Kidney (tissue), 14 donors: Measurements from ENCODE around the gene MAD1L1. TPM values are rescaled to one million over a fixed set of nuclear protein-coding genes. Genes with fewer than 3 reads are reported as not detected.

Source experiments
- DNase-seq, 5 donors: peaks; one replicate each; pipeline ENCODE4 v3.0.0-alpha.2; 2013 to 2020
- FAIRE-seq: peaks from 2 replicates; lab custom pipeline; 2012; peaks lifted over from hg19 to GRCh38; lab: Jason Lieb, UNC
- H3K27ac ChIP-seq, 2 donors: one replicate each; pipeline ENCODE4 v1.7.0; 2013; ENCODE audit warnings: low read depth in 2 of 2, low read length in 2 of 2, inconsistent platforms in 1 of 2
- H3K27me3 ChIP-seq: one replicate; pipeline ENCODE4 v1.7.1; 2013; ENCODE audit warnings: low read length, inconsistent platforms; ENCODE audit not compliant: control insufficient read depth, insufficient read depth
- H3K36me3 ChIP-seq, 3 donors: one replicate each; pipeline versions ENCODE4 v1.7.0 to v1.7.1; 2013; ENCODE audit warnings: low read length in 3 of 3, control low read depth in 1 of 3, inconsistent platforms in 1 of 3; ENCODE audit not compliant: insufficient read depth in 3 of 3, control insufficient read depth in 2 of 3
- H3K4me1 ChIP-seq, 3 donors: one replicate each; pipeline versions ENCODE4 v1.7.0 to v1.7.1; 2013; ENCODE audit warnings: low read length in 3 of 3, inconsistent platforms in 1 of 3, low read depth in 1 of 3; ENCODE audit not compliant: control insufficient read depth in 2 of 3, insufficient read depth in 2 of 3
- H3K4me3 ChIP-seq, 3 donors: one replicate each; pipeline versions ENCODE4 v1.7.0 to v1.8.1; 2013; ENCODE audit warnings: low read length in 3 of 3, control low read depth in 1 of 3, inconsistent platforms in 1 of 3
- H3K9ac ChIP-seq, 3 donors: one replicate each; pipeline versions ENCODE4 v1.7.0 to v1.7.1; 2013; ENCODE audit warnings: low read length in 3 of 3, control low read depth in 1 of 3, inconsistent platforms in 1 of 3
- H3K9me3 ChIP-seq, 3 donors: one replicate each; pipeline versions ENCODE4 v1.7.0 to v1.7.1; 2013; ENCODE audit warnings: low read length in 3 of 3, control low read depth in 1 of 3, inconsistent platforms in 1 of 3; ENCODE audit not compliant: control insufficient read depth in 2 of 3, insufficient read depth in 1 of 3
- intact Hi-C: fragments of 100-400 bp; cut with DNase I; formaldehyde crosslinking; loops from one replicate; pipeline ENCODE4 v1.11.1; 2022
- polyA plus RNA-seq: library from polyadenylated mRNA; stranded (reverse); fragments of 350-450 nt; fragmentation: Illumina TruSeq; extraction: RNeasy Lipid Tissue Mini Kit (QIAGEN cat#74804); gene quantifications from one replicate; pipeline ENCODE4 v1.2.3, GENCODE V29; 2014; ENCODE audit warnings: low read depth, low replicate concordance; ENCODE audit not compliant: insufficient read depth
- total RNA-seq: library from RNA; stranded (reverse); fragmentation: NEBNext Ultra II Directional; extraction: Animal tissue kit (Norgen Biotek cat#: 25700); gene quantifications from one replicate; pipeline ENCODE4 v1.2.1, GENCODE V29; 2021
- TF ChIP-seq, protein P1 (sequence below): IDR thresholded peaks from 3 replicates; pipeline ENCODE4 v1.5.1; 2012; ENCODE audit warnings: mild to moderate bottlenecking, moderate library complexity, borderline replicate concordance; ENCODE audit not compliant: insufficient read depth; ENCODE audit errors: extremely low read depth
- donor health status: control.
- donor health status: control.
- donor health status: control.
- donor health status: control.
- donor health status: control.
- donor health status: DM: yes; HTN: yes; CAD: no.
- donor health status: Normal renal cell carcinoma (clear cell type).

The MAD1L1 gene
- total and polyA plus RNA-seq, 2 donors from 2014 or later: 33.2 to 45.2 TPM

DNA sequence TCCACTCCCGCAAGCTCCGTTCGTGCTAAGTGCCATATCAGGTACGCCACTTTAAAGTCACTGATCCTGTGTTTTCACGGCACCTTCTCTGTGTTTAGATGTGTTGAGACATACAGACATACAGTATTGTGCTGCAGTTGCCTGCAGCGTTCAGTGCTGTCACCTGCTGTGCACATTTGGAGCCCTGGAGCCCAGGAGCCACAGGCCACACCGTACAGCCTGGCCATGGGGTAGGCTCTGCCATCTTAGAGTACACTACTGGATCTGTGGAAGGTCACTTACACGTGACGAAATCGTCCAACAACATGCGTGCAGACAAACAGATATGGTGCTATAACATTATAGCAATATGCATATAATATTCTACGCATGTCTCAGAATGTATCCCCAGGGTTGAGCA lies 451.4 kb downstream of the MAD1L1 start:
- TF ChIP-seq, protein P1, sequence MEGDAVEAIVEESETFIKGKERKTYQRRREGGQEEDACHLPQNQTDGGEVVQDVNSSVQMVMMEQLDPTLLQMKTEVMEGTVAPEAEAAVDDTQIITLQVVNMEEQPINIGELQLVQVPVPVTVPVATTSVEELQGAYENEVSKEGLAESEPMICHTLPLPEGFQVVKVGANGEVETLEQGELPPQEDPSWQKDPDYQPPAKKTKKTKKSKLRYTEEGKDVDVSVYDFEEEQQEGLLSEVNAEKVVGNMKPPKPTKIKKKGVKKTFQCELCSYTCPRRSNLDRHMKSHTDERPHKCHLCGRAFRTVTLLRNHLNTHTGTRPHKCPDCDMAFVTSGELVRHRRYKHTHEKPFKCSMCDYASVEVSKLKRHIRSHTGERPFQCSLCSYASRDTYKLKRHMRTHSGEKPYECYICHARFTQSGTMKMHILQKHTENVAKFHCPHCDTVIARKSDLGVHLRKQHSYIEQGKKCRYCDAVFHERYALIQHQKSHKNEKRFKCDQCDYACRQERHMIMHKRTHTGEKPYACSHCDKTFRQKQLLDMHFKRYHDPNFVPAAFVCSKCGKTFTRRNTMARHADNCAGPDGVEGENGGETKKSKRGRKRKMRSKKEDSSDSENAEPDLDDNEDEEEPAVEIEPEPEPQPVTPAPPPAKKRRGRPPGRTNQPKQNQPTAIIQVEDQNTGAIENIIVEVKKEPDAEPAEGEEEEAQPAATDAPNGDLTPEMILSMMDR: no peak
- DNase-seq (peak in 1 of 5 donors; percentile 8), FAIRE-seq (no peak)
- H3K27me3 ChIP-seq: no peaks in the 10 kb centered on the region
- no peaks in the 10 kb centered on the region for H3K4me1 ChIP-seq
- H3K9me3 ChIP-seq: peaks cover 0 to 8% (median 2%) of the 10 kb centered on the region in 3 donors
- no peak overlapping the region for H3K9ac ChIP-seq
- no peak overlapping the region for H3K4me3 ChIP-seq
- no peaks in the 10 kb centered on the region for H3K36me3 ChIP-seq
- no peak overlapping the region for H3K27ac ChIP-seq
- intact Hi-C loops: no loop called here

DNA sequence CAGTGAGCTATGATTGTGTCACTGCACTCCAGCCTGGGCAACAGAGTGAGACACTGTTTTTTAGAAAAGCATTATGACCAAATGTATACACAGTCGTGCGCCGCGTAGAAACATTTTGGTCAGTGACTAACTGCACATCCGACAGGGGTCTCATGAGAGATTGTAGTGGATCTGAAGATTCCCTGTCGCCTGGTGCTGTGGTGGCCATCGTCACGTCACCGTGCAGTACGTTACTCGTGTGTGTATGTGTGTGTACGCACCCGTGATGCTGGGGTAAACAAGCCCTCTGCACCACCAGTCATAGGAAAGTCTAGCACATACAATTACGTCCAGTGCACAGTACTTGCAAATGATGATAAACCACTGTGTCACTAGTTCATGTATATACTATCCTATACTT lies 453.3 kb downstream of the MAD1L1 start:
- H3K27ac ChIP-seq: no peak overlapping the region
- TF ChIP-seq, protein P1: no peak
- FAIRE-seq (no peak), DNase-seq (peak in 1 of 5 donors; percentile 8)
- no peaks in the 10 kb centered on the region for H3K36me3 ChIP-seq
- no peaks in the 10 kb centered on the region for H3K4me1 ChIP-seq
- peaks cover 0 to 7% (median 0%) of the 10 kb centered on the region in 3 donors for H3K9me3 ChIP-seq
- H3K4me3 ChIP-seq: no peak overlapping the region
- intact Hi-C loops: no loop called here
- H3K27me3 ChIP-seq: no peaks in the 10 kb centered on the region
- H3K9ac ChIP-seq: no peak overlapping the region

DNA sequence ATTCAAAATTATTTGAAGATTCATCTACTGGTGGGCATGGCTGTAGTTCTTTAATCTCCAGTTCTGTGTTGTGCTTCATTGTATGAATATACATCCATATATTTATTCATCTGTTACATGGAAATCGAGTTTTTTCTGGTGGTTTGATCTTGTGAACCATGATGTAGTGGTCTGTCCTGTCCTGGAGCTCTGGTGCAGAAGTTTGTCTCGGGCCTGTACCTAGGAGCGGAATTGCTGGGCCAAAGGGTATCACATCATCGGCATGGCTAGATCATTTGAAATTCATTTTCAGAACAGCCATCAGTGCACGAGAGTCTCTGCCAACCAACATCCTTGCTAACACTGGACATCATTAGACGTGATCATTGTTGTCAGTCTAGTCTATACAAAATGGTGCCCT lies 455.6 kb downstream of the MAD1L1 start:
- Histone ChIP-seq H3K4me3 (no peak overlapping the region), H3K4me1 (no peaks in the 10 kb centered on the region), H3K27me3 (no peaks in the 10 kb centered on the region), H3K9me3 (peaks cover 0 to 7% (median 0%) of the 10 kb centered on the region in 3 donors), H3K36me3 (no peaks in the 10 kb centered on the region), H3K27ac (no peak overlapping the region), H3K9ac (no peak overlapping the region)
- peak in 1 of 5 donors; percentile 12 for DNase-seq
- intact Hi-C loops: no loop called here
- FAIRE-seq: no peak
- TF ChIP-seq, protein P1: no peak

DNA sequence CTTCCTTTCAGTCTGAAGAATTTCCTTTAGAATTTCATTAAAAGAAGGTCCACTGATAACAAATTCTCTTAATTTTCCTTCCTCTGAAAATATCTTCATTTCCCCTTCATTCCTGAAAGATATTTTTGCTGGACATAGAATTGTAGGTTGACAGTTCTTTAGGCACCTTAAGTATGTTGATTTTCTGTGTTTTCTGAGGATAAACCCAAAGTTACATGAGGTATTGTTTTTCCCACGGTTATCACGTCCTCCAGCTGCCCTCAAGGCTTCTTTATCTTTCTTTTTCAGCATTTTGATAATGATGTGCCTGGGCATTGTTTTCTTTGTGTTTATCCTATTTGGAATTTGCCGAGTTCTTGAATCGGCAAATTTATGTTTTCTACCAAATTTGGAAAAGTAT lies 457.4 kb downstream of the MAD1L1 start:
- no peaks in the 10 kb centered on the region for H3K36me3 ChIP-seq
- no peak overlapping the region for H3K9ac ChIP-seq
- peaks cover 0 to 7% (median 0%) of the 10 kb centered on the region in 3 donors for H3K9me3 ChIP-seq
- no peak for FAIRE-seq
- no peak overlapping the region for H3K4me3 ChIP-seq
- no peaks in the 10 kb centered on the region for H3K4me1 ChIP-seq
- DNase-seq: no peak
- H3K27ac ChIP-seq: no peak overlapping the region
- intact Hi-C loops: no loop called here
- H3K27me3 ChIP-seq: no peaks in the 10 kb centered on the region
- TF ChIP-seq, protein P1: no peak
